NK-92 (cell line): ENCODE measurements around the gene HTN1.
"Not testable (repeated sequence)": the region's sequence is repeated elsewhere in the genome, so short reads cannot be mapped to it uniquely, and the experiment has no call there.

ENCODE experiments used
- DNase-seq: peaks from one replicate; lab custom pipeline; 2025; ENCODE audit not compliant: unreplicated experiment; lab: John Stamatoyannopoulos, UW

Gene HTN1

DNA sequence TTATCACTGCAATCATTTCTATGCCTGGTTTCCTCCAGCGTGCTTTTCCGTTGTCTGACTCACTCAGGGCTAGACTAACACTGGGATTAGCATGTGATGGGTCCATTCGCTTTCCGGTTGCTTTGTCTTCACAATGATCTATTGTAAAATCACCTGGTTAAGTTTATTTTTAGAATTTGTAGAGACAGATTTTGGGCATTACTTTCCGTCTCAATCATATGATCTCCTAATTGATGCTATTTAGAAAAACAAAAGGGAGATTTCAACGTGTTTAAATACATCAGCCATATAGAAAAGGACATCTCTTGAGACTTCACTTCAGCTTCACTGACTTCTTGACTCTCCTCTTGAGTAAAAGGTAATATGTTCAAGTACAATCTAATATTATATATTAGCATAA lies at the start of gene HTN1:
Gene HTN1 (plus strand): TSS at position 301 of the 400 bp plus-strand sequence. CDS start 2,639 bp downstream, outside the sequence.
- not testable (repeated sequence) for DNase-seq

DNA sequence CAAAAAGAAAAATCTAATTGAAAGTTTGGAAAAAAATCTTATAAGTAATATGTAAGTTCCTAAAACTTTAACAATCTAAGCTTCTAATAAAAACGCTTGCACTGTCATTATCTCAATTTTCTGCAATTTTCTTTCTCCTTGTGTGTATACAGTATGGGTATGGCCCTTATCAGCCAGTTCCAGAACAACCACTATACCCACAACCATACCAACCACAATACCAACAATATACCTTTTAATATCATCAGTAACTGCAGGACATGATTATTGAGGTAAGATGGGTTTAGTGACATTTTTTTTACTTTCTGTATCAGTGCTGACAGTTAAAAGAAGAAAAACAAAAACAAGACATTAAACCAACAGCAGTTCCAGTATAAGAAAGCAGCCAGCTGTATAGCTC lies 49.5 kb upstream of the HTN1 start:
- DNase-seq, result no peak

DNA sequence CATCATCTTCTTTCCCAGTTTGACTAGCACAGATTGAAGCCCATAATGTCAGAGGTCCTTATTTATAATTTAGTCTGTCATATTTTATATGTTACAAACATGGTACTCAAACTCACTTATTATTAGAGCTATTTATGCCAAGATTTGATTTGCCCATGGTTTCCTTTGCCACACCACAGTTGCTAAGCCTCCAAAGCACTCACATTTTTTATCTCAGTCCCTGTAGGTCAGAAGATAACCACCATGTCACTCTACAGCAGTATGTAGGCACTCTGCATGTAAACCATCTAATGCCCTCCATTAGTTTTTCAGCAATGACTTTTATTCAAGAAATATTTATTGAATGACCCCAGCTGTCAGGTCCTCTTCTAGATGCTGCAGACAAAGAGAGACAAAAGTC lies 47.7 kb upstream of the HTN1 start:
- DNase-seq, result no peak

DNA sequence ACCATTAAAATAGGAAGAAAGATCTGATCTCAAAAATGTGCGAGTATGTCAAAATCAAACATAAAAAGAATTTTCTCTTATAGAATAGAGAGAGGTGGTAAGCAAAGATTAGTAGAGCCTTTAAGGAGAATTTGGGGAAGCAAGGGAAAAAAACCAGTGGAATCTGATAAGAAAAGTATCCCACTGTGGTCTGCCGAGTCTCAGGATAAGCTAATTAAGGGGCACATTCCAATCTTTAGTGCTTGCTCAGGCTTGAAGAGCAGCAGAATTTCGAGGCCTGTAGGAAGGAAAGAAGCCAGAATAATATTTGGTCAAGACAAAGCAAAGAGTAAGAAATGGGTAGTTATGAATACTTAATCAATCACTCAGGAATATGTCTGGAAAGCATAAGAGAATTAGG lies 41.5 kb upstream of the HTN1 start:
- DNase-seq, result no peak

- not testable (repeated sequence) for DNase-seq
Observed at GRCh38 chr4:70019006-70019405, 31.2 kb upstream of the HTN1 start.

- no peak for DNase-seq
Observed at GRCh38 chr4:70023218-70023617, 27.0 kb upstream of the HTN1 start.

- no peak for DNase-seq
Observed at GRCh38 chr4:70027011-70027410, 23.2 kb upstream of the HTN1 start.

GRCh38 chr4:70028159-70028558 lies 22.1 kb upstream of the HTN1 start, which contains the start of gene HTN3:
Gene HTN3 (plus strand): TSS chr4:70028459. CDS start chr4:70030741, 2,282 bp downstream.
- not testable (repeated sequence) for DNase-seq

- not testable (repeated sequence) for DNase-seq
Observed at GRCh38 chr4:70037559-70037958, 12.7 kb upstream of the HTN1 start.

DNA sequence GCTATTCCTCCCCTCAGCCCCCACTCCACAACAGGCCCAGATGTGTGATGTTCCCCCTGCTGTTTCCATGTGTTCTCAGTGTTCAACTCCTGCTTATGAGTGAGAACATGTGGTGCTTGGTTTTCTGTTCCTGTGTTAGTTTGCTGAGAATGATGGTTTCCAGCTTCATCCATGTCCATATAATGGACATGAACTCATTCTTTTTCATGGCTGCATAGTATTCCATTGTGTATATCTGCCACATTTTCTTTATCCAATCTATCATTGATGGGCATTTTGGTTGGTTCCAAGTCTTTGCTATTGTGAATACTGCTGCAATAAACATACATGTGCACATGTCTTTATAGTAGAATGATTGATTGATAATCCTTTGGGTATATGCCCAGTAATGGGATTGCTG lies 10.3 kb upstream of the HTN1 start:
- not testable (repeated sequence) for DNase-seq

GRCh38 chr4:70041652-70042286 lies 8.5 kb upstream of the HTN1 start:
- DNase-seq, result no peak

GRCh38 chr4:70056534-70056933 lies 6.3 kb downstream of the HTN1 start:
- DNase-seq, result not testable (repeated sequence)

DNA sequence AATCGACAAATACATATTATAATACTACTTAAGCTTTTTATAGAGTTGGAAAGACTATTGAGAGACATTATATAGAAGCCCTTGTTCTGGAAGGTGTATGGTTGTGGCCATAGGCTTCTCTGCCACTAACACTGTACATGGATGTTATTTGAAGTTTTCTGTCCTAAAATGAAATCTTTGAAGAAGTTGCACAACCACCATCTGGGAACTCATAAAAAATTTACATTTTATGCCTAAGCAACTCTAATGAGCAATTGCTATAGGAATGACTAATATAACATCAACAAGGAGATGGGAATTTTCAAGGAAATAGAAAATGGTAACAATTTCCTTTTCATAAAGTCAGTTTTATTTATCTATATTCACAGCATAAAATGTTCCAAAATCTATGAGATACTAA lies 7.4 kb downstream of the HTN1 start:
- no peak for DNase-seq

DNA sequence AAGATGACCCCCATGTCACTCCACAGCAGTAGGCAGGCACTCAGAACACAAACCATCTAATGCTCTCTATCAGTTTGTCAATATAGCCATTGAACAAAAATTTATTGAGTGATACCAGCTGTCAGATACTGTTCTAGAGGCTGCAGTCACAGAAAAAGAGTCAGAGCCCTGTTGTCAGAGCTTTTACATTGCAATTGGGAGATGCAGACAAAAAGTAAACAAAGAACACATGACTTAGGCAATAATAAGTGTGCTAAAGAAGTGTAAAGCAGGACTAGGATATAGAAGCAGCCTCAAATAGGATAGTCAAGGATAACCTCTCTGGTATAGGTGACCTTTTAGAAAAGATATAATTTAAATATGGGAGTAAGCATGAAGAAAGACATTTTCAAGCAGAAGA lies 8.9 kb downstream of the HTN1 start:
- DNase-seq, result no peak

GRCh38 chr4:70062000-70062399 lies 11.8 kb downstream of the HTN1 start:
- no peak for DNase-seq

DNA sequence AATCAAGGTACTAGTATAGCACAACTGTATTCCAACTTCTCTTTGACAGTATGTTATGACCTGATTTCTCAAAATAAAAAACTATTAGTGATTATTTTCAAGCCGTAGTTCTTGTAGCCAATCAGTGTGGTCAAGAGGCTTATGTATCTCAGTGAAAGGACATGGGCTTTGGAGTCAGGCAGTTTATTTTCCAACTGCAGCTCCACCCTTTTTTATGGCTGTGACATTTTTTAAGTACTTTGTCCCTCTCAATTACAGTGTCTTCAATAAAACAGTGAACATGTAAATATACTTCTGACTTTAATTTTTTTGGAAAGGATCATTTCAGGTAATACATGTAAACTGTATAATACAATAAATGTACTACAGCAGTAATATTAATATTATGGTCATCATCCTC lies 30.0 kb downstream of the HTN1 start:
- DNase-seq, result no peak

DNA sequence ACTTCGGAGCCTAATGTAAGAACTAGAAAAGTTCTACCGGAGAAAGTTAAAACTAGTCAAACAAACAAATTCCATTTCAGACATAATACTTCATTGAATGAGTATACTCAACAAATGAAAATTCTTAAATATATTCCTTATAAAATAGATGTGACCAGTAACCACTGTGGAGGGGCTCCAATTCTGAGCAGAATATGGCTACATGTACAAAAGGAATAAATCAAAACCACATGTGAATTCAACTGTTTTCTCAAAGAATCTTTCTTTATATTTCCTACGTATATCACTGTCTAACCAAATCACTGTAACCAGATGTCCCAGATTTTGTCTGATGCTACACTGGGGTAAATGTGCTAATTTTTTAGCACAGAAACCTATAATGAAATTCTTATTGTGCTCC lies 49.0 kb downstream of the HTN1 start:
- no peak for DNase-seq
